ENCODE data around the gene FBLIM1.

FBLIM1 gene

DNA sequence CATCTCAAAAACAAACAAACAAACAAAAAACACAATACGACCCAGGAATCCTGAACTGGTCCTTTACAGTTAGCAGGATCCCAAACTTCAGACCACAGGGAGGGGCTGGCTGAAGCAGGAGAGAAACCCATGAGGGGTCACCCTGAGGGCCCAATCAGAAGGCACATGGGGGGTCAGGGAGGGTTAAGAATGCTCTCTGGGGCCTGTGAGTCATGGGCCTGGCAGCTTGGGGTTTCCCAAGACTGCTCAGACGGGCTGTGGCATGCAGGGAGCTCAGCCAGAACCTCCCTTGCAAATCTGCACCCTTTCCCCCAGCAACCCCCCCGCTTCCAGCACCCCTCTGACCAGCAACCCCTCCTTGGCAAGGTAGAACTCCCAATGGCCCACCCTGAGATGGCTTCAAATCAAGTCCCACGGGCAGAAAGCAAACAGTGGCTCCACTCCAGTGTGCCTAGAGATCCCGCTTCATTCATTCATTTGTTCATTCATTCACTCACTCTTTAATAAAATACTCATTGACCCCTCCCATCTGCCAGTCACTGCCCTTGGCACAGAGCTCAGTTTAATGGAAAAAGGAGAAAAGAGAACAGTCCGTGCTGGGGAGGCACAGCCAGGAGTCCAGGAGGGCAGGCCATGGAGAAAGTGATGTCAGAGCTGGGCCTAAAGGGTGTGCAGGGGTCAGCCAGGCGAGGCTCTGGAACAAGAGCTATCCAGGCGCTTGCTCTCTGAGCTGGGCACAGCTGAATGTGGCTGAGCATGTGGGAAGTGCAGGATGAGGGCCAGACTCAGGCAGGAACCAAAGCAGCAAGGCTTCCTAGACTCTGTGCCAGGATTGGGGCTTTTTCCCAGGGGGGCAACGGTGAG is 40.6 kb downstream of the FBLIM1 start (continued):
- TF ChIP-seq, protein P1, sequence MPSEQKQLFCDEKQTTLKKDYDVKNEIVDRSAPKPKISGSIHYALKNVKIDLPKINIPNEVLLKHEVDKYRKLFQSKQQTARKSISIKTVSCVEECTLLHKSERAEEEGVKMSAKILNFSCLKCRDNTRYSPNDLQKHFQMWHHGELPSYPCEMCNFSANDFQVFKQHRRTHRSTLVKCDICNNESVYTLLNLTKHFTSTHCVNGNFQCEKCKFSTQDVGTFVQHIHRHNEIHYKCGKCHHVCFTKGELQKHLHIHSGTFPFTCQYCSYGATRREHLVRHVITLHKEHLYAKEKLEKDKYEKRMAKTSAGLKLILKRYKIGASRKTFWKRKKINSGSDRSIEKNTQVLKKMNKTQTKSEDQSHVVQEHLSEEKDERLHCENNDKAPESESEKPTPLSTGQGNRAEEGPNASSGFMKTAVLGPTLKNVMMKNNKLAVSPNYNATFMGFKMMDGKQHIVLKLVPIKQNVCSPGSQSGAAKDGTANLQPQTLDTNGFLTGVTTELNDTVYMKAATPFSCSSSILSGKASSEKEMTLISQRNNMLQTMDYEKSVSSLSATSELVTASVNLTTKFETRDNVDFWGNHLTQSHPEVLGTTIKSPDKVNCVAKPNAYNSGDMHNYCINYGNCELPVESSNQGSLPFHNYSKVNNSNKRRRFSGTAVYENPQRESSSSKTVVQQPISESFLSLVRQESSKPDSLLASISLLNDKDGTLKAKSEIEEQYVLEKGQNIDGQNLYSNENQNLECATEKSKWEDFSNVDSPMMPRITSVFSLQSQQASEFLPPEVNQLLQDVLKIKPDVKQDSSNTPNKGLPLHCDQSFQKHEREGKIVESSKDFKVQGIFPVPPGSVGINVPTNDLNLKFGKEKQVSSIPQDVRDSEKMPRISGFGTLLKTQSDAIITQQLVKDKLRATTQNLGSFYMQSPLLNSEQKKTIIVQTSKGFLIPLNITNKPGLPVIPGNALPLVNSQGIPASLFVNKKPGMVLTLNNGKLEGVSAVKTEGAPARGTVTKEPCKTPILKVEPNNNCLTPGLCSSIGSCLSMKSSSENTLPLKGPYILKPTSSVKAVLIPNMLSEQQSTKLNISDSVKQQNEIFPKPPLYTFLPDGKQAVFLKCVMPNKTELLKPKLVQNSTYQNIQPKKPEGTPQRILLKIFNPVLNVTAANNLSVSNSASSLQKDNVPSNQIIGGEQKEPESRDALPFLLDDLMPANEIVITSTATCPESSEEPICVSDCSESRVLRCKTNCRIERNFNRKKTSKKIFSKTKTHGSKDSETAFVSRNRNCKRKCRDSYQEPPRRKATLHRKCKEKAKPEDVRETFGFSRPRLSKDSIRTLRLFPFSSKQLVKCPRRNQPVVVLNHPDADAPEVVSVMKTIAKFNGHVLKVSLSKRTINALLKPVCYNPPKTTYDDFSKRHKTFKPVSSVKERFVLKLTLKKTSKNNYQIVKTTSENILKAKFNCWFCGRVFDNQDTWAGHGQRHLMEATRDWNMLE (tag by site-specific recombination; conservative IDR thresholded peaks at IDR 0.05; ENCODE audit: low read depth): no peak
- TF ChIP-seq REPIN1 (tag by site-specific recombination; IDR thresholded peaks at IDR 0.05; ENCODE audit: low read depth): no peak
- no peak for TF ChIP-seq ZNF302 (tag by site-specific recombination; IDR thresholded peaks at IDR 0.05; ENCODE audit: low read depth)
- TF ChIP-seq ZNF335 (tag by site-specific recombination; conservative IDR thresholded peaks at IDR 0.05): 0 out of 2 replicates have a peak, but pooled peaks have one; percentile 33
- TF ChIP-seq, protein P2, sequence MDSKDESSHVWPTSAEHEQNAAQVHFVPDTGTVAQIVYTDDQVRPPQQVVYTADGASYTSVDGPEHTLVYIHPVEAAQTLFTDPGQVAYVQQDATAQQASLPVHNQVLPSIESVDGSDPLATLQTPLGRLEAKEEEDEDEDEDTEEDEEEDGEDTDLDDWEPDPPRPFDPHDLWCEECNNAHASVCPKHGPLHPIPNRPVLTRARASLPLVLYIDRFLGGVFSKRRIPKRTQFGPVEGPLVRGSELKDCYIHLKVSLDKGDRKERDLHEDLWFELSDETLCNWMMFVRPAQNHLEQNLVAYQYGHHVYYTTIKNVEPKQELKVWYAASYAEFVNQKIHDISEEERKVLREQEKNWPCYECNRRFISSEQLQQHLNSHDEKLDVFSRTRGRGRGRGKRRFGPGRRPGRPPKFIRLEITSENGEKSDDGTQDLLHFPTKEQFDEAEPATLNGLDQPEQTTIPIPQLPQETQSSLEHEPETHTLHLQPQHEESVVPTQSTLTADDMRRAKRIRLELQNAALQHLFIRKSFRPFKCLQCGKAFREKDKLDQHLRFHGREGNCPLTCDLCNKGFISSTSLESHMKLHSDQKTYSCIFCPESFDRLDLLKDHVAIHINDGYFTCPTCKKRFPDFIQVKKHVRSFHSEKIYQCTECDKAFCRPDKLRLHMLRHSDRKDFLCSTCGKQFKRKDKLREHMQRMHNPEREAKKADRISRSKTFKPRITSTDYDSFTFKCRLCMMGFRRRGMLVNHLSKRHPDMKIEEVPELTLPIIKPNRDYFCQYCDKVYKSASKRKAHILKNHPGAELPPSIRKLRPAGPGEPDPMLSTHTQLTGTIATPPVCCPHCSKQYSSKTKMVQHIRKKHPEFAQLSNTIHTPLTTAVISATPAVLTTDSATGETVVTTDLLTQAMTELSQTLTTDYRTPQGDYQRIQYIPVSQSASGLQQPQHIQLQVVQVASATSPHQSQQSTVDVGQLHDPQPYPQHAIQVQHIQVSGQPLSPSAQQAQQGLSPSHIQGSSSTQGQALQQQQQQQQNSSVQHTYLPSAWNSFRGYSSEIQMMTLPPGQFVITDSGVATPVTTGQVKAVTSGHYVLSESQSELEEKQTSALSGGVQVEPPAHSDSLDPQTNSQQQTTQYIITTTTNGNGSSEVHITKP (tag by site-specific recombination; IDR thresholded peaks at IDR 0.05): peak; percentile 42
- peak; percentile 83 for TF ChIP-seq GLIS1 (tag by site-specific recombination; IDR thresholded peaks at IDR 0.05)
- no peak for TF ChIP-seq ZNF707 (tag by site-specific recombination; IDR thresholded peaks at IDR 0.05)
- TF ChIP-seq ZNF24 (tag by site-specific recombination; IDR thresholded peaks at IDR 0.05): peak; percentile 99
- TF ChIP-seq, protein P3, sequence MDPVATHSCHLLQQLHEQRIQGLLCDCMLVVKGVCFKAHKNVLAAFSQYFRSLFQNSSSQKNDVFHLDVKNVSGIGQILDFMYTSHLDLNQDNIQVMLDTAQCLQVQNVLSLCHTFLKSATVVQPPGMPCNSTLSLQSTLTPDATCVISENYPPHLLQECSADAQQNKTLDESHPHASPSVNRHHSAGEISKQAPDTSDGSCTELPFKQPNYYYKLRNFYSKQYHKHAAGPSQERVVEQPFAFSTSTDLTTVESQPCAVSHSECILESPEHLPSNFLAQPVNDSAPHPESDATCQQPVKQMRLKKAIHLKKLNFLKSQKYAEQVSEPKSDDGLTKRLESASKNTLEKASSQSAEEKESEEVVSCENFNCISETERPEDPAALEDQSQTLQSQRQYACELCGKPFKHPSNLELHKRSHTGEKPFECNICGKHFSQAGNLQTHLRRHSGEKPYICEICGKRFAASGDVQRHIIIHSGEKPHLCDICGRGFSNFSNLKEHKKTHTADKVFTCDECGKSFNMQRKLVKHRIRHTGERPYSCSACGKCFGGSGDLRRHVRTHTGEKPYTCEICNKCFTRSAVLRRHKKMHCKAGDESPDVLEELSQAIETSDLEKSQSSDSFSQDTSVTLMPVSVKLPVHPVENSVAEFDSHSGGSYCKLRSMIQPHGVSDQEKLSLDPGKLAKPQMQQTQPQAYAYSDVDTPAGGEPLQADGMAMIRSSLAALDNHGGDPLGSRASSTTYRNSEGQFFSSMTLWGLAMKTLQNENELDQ (tag by site-specific recombination; IDR thresholded peaks at IDR 0.05; ENCODE audit: low read depth): no peak
- TF ChIP-seq ZFP37 (tag by site-specific recombination; IDR thresholded peaks at IDR 0.05): no peak
- no peak for TF ChIP-seq ZNF146 (tag by site-specific recombination; IDR thresholded peaks at IDR 0.05)
- peak; percentile 77 for TF ChIP-seq WT1 (tag by site-specific recombination; IDR thresholded peaks at IDR 0.05)
- TF ChIP-seq, protein P4, sequence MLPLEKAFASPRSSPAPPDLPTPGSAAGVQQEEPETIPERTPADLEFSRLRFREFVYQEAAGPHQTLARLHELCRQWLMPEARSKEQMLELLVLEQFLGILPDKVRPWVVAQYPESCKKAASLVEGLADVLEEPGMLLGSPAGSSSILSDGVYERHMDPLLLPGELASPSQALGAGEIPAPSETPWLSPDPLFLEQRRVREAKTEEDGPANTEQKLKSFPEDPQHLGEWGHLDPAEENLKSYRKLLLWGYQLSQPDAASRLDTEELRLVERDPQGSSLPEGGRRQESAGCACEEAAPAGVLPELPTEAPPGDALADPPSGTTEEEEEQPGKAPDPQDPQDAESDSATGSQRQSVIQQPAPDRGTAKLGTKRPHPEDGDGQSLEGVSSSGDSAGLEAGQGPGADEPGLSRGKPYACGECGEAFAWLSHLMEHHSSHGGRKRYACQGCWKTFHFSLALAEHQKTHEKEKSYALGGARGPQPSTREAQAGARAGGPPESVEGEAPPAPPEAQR (tag by site-specific recombination; IDR thresholded peaks at IDR 0.05): no peak
- peak; percentile 60; the same call in 1 of the 2 replicates for TF ChIP-seq ZNF629 (tag by site-specific recombination; IDR thresholded peaks at IDR 0.05)
- TF ChIP-seq ZNF23 (tag by site-specific recombination; IDR thresholded peaks at IDR 0.05; ENCODE audit: borderline replicate concordance): no peak
- TF ChIP-seq ZNF837 (tag by site-specific recombination; IDR thresholded peaks at IDR 0.05): no peak
- no peak for TF ChIP-seq ZNF596 (tag by site-specific recombination; IDR thresholded peaks at IDR 0.05)
- TF ChIP-seq, protein P5, sequence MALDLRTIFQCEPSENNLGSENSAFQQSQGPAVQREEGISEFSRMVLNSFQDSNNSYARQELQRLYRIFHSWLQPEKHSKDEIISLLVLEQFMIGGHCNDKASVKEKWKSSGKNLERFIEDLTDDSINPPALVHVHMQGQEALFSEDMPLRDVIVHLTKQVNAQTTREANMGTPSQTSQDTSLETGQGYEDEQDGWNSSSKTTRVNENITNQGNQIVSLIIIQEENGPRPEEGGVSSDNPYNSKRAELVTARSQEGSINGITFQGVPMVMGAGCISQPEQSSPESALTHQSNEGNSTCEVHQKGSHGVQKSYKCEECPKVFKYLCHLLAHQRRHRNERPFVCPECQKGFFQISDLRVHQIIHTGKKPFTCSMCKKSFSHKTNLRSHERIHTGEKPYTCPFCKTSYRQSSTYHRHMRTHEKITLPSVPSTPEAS (tag by site-specific recombination; IDR thresholded peaks at IDR 0.05): no peak
- TF ChIP-seq PRDM1 (tag by site-specific recombination; IDR thresholded peaks at IDR 0.05): no peak
- no peak for TF ChIP-seq ZNF558 (tag by site-specific recombination; IDR thresholded peaks at IDR 0.05)
- TF ChIP-seq, protein P6, sequence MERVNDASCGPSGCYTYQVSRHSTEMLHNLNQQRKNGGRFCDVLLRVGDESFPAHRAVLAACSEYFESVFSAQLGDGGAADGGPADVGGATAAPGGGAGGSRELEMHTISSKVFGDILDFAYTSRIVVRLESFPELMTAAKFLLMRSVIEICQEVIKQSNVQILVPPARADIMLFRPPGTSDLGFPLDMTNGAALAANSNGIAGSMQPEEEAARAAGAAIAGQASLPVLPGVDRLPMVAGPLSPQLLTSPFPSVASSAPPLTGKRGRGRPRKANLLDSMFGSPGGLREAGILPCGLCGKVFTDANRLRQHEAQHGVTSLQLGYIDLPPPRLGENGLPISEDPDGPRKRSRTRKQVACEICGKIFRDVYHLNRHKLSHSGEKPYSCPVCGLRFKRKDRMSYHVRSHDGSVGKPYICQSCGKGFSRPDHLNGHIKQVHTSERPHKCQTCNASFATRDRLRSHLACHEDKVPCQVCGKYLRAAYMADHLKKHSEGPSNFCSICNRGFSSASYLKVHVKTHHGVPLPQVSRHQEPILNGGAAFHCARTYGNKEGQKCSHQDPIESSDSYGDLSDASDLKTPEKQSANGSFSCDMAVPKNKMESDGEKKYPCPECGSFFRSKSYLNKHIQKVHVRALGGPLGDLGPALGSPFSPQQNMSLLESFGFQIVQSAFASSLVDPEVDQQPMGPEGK (tag by site-specific recombination; IDR thresholded peaks at IDR 0.05): peak; percentile 78
- TF ChIP-seq ZFP41 (tag by site-specific recombination; IDR thresholded peaks at IDR 0.05; ENCODE audit: borderline replicate concordance): no peak
- no peak for TF ChIP-seq ZNF311 (tag by site-specific recombination; IDR thresholded peaks at IDR 0.05; ENCODE audit: borderline replicate concordance)

Data from HEK293 (cell line).